GM12874 (cell line): ENCODE measurements around the gene TECRL.

Source experiments
- CTCF ChIP-seq: IDR thresholded peaks from 2 replicates; pipeline ENCODE4 v1.5.1; 2011; ENCODE audit warnings: low read depth, mild to moderate bottlenecking, control low read depth, low read length, moderate library complexity; ENCODE audit not compliant: insufficient read depth

TECRL gene, protein sequence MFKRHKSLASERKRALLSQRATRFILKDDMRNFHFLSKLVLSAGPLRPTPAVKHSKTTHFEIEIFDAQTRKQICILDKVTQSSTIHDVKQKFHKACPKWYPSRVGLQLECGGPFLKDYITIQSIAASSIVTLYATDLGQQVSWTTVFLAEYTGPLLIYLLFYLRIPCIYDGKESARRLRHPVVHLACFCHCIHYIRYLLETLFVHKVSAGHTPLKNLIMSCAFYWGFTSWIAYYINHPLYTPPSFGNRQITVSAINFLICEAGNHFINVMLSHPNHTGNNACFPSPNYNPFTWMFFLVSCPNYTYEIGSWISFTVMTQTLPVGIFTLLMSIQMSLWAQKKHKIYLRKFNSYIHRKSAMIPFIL

DNA sequence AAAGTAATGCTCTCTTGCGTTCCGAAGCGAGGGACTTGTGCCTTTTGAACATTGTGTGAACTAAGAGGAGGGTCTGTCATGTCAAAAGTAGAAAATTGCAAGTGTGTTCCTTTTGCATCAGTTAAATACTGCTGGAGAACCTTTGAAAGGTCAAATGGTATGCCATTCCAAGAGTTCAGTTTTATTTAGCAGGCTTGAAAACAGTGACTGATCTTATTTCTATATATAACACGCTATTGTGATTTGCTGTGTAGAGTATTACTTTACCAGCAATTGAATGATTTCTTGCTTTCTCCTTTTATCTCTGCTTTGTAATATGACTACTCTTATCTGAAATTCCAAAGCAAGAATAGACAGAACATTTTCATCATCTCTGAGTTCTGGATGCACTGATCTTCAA lies at the start of gene TECRL:
Gene TECRL (minus strand): TSS at position 151 of the 400 bp plus-strand sequence. CDS start 99 bp downstream, at position 52.
- no peak for TF ChIP-seq CTCF

DNA sequence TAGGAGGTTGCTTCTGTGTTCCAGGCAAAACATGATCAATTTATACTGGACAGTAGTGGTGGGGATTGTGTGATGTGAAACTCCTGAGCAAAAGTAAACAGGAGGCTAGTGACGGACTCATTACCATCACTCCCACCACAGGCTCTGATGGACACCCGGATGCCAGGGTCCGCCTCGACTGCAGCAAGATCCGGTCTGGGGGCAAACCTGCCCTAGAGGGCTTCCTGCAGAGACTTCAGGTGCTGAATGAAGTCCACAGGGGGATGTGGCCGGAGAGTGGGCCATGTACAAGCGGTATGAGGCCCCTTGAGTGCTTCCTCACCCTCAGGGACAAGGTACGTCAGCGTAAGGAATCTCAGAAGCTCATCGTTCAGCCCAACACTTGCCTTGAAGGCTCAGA lies 23.4 kb upstream of the TECRL start:
- no peak for TF ChIP-seq CTCF

DNA sequence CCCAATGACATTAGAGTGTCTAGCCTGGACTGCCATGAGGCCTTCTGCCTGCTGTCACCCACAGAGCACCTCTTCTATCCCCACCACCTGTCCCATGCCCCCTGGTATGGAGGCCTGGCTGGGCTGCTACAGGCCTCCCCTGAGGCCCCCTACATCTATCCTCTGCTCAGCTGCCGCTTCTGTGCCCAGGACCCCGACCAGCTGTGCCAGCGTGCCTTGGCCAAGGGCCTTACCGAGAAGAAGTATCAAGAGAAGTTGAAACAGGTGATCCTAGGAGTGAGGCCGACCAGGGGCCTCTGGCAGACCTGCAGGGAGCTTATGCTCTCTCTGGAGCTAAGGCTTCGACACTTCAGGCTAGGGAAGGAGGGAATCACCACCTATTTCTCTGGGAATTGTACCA lies 21.7 kb upstream of the TECRL start:
- no peak for TF ChIP-seq CTCF

GRCh38 chr4:64417974-64418373 lies 8.7 kb upstream of the TECRL start:
- TF ChIP-seq CTCF, result no peak

DNA sequence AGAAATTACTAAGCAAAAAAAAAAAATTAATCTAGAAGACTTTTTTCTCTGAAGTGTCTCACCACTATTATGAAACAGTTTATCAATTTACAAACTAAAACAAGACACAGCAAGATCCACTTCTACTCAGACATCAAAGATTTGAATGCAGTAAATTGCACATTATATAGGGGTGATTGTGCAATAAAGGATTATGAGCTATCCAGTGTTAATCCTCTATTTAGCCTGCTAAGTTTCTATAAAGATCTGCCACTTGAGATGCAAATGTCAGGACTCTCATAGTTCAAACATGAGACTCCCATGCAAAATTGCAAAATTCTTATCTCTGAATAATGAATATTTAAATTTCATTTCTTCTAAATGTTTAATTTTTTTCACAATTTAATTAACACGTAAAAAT lies 2.2 kb downstream of the TECRL start:
- TF ChIP-seq CTCF, result no peak

DNA sequence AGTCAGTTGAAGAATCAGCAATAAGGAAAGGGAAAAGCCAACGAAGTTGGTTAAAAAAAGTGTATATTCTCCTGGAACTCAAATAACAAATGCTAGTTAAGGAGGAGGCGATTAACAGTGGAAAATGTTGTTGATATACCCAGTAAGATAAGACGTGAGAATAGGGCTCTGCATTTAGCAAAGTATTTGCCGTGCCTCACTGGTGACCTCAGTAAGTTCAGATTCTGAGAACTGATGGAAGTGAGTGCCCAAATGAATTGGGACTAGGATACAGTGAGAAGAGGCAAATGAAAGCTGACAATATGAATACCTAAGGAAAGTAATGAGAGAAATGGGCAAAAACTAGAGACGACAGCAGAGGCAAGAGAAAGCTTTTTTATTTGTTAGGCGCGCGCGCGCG lies 3.5 kb downstream of the TECRL start:
- no peak for TF ChIP-seq CTCF

DNA sequence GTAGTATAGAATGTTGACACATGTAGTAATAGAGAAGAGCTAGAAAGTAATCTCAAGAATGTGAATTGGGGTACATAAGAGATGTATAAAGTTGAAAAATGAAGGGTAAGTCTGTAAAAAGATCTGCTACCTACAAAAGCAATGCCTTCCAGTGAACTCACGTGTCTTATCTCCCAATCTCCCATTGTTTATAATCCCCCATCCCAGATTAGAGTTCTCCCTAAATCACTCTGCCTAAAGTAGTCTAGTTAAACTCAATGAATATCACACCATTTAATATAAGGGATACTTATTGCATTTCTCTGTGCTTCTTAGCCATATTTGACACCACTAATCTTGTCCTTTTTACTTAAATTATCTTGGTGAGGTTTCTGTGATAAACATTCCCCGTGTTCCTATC lies 6.6 kb downstream of the TECRL start:
- TF ChIP-seq CTCF, result no peak
